ENCODE measurements around the gene COL28A1. TPM values are rescaled to one million over a fixed set of nuclear protein-coding genes. Genes with fewer than 3 reads are reported as not detected.
A peak's percentile ranks its signal among the peaks of the same experiment; 100 is the strongest.

Gene COL28A1
- total RNA-seq, 1 experiment from 2014 or later: 7.3 TPM

GRCh38 chr7:7331523-7331922 lies 204.2 kb downstream of the COL28A1 start:
- Mint-ChIP-seq H3K27ac (ENCODE audit: unreplicated experiment) (no peak overlapping the region), H3K9me3 (ENCODE audit: unreplicated experiment) (no peaks in the 10 kb centered on the region), H3K4me1 (ENCODE audit: low read depth, unreplicated experiment) (peaks cover 9% of the 10 kb centered on the region), H3K4me3 (ENCODE audit: unreplicated experiment) (no peak overlapping the region), H3K36me3 (ENCODE audit: insufficient read depth, unreplicated experiment) (no peaks in the 10 kb centered on the region), H3K27me3 (ENCODE audit: insufficient read depth, unreplicated experiment) (no peaks in the 10 kb centered on the region)
- POLR2A ChIA-PET: no interaction called here
- Histone ChIP-seq H3K36me3 (ENCODE audit: control insufficient read depth, insufficient read depth, low read length) (no peaks in the 10 kb centered on the region), H3K27me3 (replicated peaks; ENCODE audit: control insufficient read depth, insufficient read depth, low read length) (no peaks in the 10 kb centered on the region), H3K9me3 (no peaks in the 10 kb centered on the region), H3K4me3 (ENCODE audit: low read depth, low read length) (no peak overlapping the region), H3K4me1 (no peaks in the 10 kb centered on the region)
- TF ChIP-seq, protein P1, sequence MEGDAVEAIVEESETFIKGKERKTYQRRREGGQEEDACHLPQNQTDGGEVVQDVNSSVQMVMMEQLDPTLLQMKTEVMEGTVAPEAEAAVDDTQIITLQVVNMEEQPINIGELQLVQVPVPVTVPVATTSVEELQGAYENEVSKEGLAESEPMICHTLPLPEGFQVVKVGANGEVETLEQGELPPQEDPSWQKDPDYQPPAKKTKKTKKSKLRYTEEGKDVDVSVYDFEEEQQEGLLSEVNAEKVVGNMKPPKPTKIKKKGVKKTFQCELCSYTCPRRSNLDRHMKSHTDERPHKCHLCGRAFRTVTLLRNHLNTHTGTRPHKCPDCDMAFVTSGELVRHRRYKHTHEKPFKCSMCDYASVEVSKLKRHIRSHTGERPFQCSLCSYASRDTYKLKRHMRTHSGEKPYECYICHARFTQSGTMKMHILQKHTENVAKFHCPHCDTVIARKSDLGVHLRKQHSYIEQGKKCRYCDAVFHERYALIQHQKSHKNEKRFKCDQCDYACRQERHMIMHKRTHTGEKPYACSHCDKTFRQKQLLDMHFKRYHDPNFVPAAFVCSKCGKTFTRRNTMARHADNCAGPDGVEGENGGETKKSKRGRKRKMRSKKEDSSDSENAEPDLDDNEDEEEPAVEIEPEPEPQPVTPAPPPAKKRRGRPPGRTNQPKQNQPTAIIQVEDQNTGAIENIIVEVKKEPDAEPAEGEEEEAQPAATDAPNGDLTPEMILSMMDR (IDR thresholded peaks at IDR 0.05; ENCODE audit: insufficient read depth in 1 of 2, low read depth in 1 of 2, low read length in 1 of 2, severe bottlenecking in 1 of 2, unreplicated experiment in 1 of 2): no peak
- CTCF ChIA-PET: no interaction called here
- BruUV-seq (replicated peaks): no TSS peak
- intact Hi-C loops (cut with micrococcal nuclease; ENCODE audit: unreplicated experiment): no loop called here
- no peak for DNase-seq

DNA sequence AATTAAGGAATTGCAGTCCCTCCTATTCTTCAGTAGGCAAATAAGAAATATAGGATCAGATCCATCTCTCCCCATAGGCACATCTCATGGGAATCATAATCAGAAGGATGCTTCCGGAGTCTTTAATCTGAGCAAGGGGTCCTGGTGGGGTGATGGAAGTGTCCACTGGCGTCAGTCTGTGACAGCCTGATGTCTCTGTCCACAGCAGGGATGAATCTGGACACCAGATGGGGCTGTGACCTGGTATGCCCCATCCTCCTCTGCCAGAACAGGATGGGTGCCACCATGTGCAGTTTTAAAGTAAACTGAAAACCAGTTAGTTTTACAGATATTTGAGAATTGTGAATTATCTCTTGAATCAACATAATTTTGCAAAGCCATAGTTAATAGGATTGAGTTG lies 204.7 kb downstream of the COL28A1 start:
- Mint-ChIP-seq H3K36me3 (ENCODE audit: insufficient read depth, unreplicated experiment) (no peaks in the 10 kb centered on the region), H3K4me1 (ENCODE audit: low read depth, unreplicated experiment) (peaks cover 9% of the 10 kb centered on the region), H3K4me3 (ENCODE audit: unreplicated experiment) (no peak overlapping the region), H3K27me3 (ENCODE audit: insufficient read depth, unreplicated experiment) (no peaks in the 10 kb centered on the region), H3K27ac (ENCODE audit: unreplicated experiment) (no peak overlapping the region), H3K9me3 (ENCODE audit: unreplicated experiment) (no peaks in the 10 kb centered on the region)
- CTCF ChIA-PET: no interaction called here
- Histone ChIP-seq H3K27me3 (replicated peaks; ENCODE audit: control insufficient read depth, insufficient read depth, low read length) (no peaks in the 10 kb centered on the region), H3K36me3 (ENCODE audit: control insufficient read depth, insufficient read depth, low read length) (no peaks in the 10 kb centered on the region), H3K9me3 (no peaks in the 10 kb centered on the region), H3K4me3 (ENCODE audit: low read depth, low read length) (no peak overlapping the region), H3K4me1 (no peaks in the 10 kb centered on the region)
- peak in 1 of 2 experiments; percentile 22 for DNase-seq
- BruUV-seq (replicated peaks): no TSS peak
- TF ChIP-seq, protein P1 (IDR thresholded peaks at IDR 0.05; ENCODE audit: insufficient read depth in 1 of 2, low read depth in 1 of 2, low read length in 1 of 2, severe bottlenecking in 1 of 2, unreplicated experiment in 1 of 2): peak; percentile 13 to 43
- POLR2A ChIA-PET: no interaction called here
- intact Hi-C loops (cut with micrococcal nuclease; ENCODE audit: unreplicated experiment): no loop called here

- H3K9me3 Mint-ChIP-seq (ENCODE audit: unreplicated experiment): no peaks in the 10 kb centered on the region
- no peaks in the 10 kb centered on the region for H3K36me3 ChIP-seq (ENCODE audit: control insufficient read depth, insufficient read depth, low read length)
- H3K27ac Mint-ChIP-seq (ENCODE audit: unreplicated experiment): no peak overlapping the region
- no peaks in the 10 kb centered on the region for H3K27me3 Mint-ChIP-seq (ENCODE audit: insufficient read depth, unreplicated experiment)
- ChIA-PET POLR2A (no interaction called here), CTCF (no interaction called here)
- H3K36me3 Mint-ChIP-seq (ENCODE audit: insufficient read depth, unreplicated experiment): no peaks in the 10 kb centered on the region
- intact Hi-C loops (cut with micrococcal nuclease; ENCODE audit: unreplicated experiment): no loop called here
- no peak for DNase-seq
- H3K27me3 ChIP-seq (replicated peaks; ENCODE audit: control insufficient read depth, insufficient read depth, low read length): no peaks in the 10 kb centered on the region
- no peak overlapping the region for H3K4me3 ChIP-seq (ENCODE audit: low read depth, low read length)
- peaks cover 9% of the 10 kb centered on the region for H3K4me1 Mint-ChIP-seq (ENCODE audit: low read depth, unreplicated experiment)
- H3K4me3 Mint-ChIP-seq (ENCODE audit: unreplicated experiment): no peak overlapping the region
- TF ChIP-seq, protein P1 (IDR thresholded peaks at IDR 0.05; ENCODE audit: insufficient read depth in 1 of 2, low read depth in 1 of 2, low read length in 1 of 2, severe bottlenecking in 1 of 2, unreplicated experiment in 1 of 2): no peak
- no TSS peak for BruUV-seq (replicated peaks)
- no peaks in the 10 kb centered on the region for H3K4me1 ChIP-seq
- no peaks in the 10 kb centered on the region for H3K9me3 ChIP-seq
Measured at GRCh38 chr7:7329326-7329725, 206.3 kb downstream of the COL28A1 start.
